Naive thymus-derived CD4-positive, alpha-beta T cell (primary cell): ENCODE measurements around the gene HSPA2. TPM values are rescaled to one million over a fixed set of nuclear protein-coding genes. Genes with fewer than 3 reads are reported as not detected.

Experiments used
- polyA plus RNA-seq, 2 donors: library from polyadenylated mRNA; unstranded; fragments of 300-500 nt; fragmentation: Illumina TruSeq; gene quantifications; one replicate each; pipeline ENCODE4 v1.2.3, GENCODE V29; 2021
- total RNA-seq, 6 experiments: library from RNA in 5 of 6; stranded (reverse) in 5 of 6; gene quantifications; 1 replicate in 5 of 6; 2 replicates in 1 of 6; pipeline ENCODE4 v1.2.3 and lab custom pipeline; 2021 to 2026

Gene HSPA2
- total and polyA plus RNA-seq, 7 experiments from 2014 or later: 0.21 to 2.5 (median 0.76) TPM

Other genes with a start within 250 kb of the HSPA2 start
- under 1 TPM in 4 of 5 experiments, not detected in 1; 0.07 to 0.19 (median 0.13) TPM for gene ESR2, start 246.4 kb upstream of the HSPA2 start, total RNA-seq
- under 1 TPM in 1 of 2 donors, not detected in 1; 0.12 TPM for gene ESR2, start 246.4 kb upstream of the HSPA2 start, polyA plus RNA-seq
- 100 to 1,000 TPM in 1 of 5 experiments, 10 to 100 TPM in 4; 28.0 to 189 (median 30.2) TPM for gene MTHFD1, start 152.4 kb upstream of the HSPA2 start, total RNA-seq
- 10 to 100 TPM; 34.2 to 40.2 TPM for gene MTHFD1, start 152.4 kb upstream of the HSPA2 start, polyA plus RNA-seq
- 1 to 10 TPM in 1 of 5 experiments, under 1 TPM in 4; 0.11 to 1.7 (median 0.13) TPM for gene AKAP5, start 75.2 kb upstream of the HSPA2 start, total RNA-seq
- gene AKAP5, start 75.2 kb upstream of the HSPA2 start, polyA plus RNA-seq: under 1 TPM in 1 of 2 donors, not detected in 1; 0.03 TPM
- gene ZBTB25, start 36.9 kb upstream of the HSPA2 start, total RNA-seq: 10 to 100 TPM; 37.6 to 88.0 (median 60.6) TPM
- gene ZBTB25, start 36.9 kb upstream of the HSPA2 start, polyA plus RNA-seq: 10 to 100 TPM; 30.5 to 35.6 TPM
- gene ZBTB1, start 36.0 kb upstream of the HSPA2 start, total RNA-seq: 100 to 1,000 TPM in 2 of 5 experiments, 10 to 100 TPM in 3; 97.1 to 119 (median 98.4) TPM
- gene ZBTB1, start 36.0 kb upstream of the HSPA2 start, polyA plus RNA-seq: 10 to 100 TPM; 42.4 to 49.7 TPM
- gene PPP1R36, start 9.2 kb downstream of the HSPA2 start, total RNA-seq: under 1 TPM in 1 of 5 experiments, not detected in 4; 0.31 TPM
- gene PPP1R36, start 9.2 kb downstream of the HSPA2 start, polyA plus RNA-seq: under 1 TPM in 1 of 2 donors, not detected in 1; 0.30 TPM
- 10 to 100 TPM in 2 of 5 experiments, 1 to 10 TPM in 3; 1.2 to 43.6 (median 6.0) TPM for gene PLEKHG3, start 163.7 kb downstream of the HSPA2 start, total RNA-seq
- gene PLEKHG3, start 163.7 kb downstream of the HSPA2 start, polyA plus RNA-seq: under 1 TPM; 0.17 to 0.44 TPM